C4-2B (cell line): ENCODE data around the gene SIN3B.
"Not testable (repeated sequence)": the region's sequence is repeated elsewhere in the genome, so short reads cannot be mapped to it uniquely, and the experiment has no call there.

Experiments used
- H3K27ac ChIP-seq: fragments of 450-650 bp; 2 replicates; pipeline ENCODE4 v1.5.1; 2017
- CTCF ChIP-seq: fragments of 450-650 bp; conservative IDR thresholded peaks from 2 replicates; pipeline ENCODE4 v1.5.1; 2017; ENCODE audit warnings: mild to moderate bottlenecking
- ZFX ChIP-seq: fragments of 450-650 bp; IDR thresholded peaks from 2 replicates; pipeline ENCODE4 v1.6.1; 2017

SIN3B gene

GRCh38 chr19:16868423-16869130 is 39.4 kb downstream of the SIN3B start:
- H3K27ac ChIP-seq, result no peak overlapping the region
- TF ChIP-seq ZFX, result no peak
- no peak for TF ChIP-seq CTCF

- H3K27ac ChIP-seq, result no peak overlapping the region
- TF ChIP-seq CTCF, result no peak
- TF ChIP-seq ZFX, result no peak
Measured at GRCh38 chr19:16869331-16869972, 40.3 kb downstream of the SIN3B start.

GRCh38 chr19:16871871-16872270 is 42.7 kb downstream of the SIN3B start:
- TF ChIP-seq CTCF (no peak), ZFX (no peak)
- H3K27ac ChIP-seq, result no peak overlapping the region

- TF ChIP-seq CTCF, result no peak
- TF ChIP-seq ZFX, result no peak
- H3K27ac ChIP-seq, result no peak overlapping the region
Measured at GRCh38 chr19:16872728-16873127, 43.5 kb downstream of the SIN3B start.

GRCh38 chr19:16873594-16873993 is 44.4 kb downstream of the SIN3B start:
- H3K27ac ChIP-seq, result no peak overlapping the region
- no peak for TF ChIP-seq ZFX
- TF ChIP-seq CTCF, result no peak

- TF ChIP-seq CTCF, result no peak
- no peak for TF ChIP-seq ZFX
- H3K27ac ChIP-seq, result no peak overlapping the region
Measured at GRCh38 chr19:16874250-16874977, 45.2 kb downstream of the SIN3B start.

- H3K27ac ChIP-seq, result not testable (repeated sequence)
Measured at GRCh38 chr19:16874978-16875299, 45.7 kb downstream of the SIN3B start.
